ENCODE results near the gene CACNA2D3. TPM values are rescaled to one million over a fixed set of nuclear protein-coding genes. Genes with fewer than 3 reads are reported as not detected.
A peak's percentile ranks its signal among the peaks of the same experiment; 100 is the strongest.
"Not testable (repeated sequence)": the region's sequence is repeated elsewhere in the genome, so short reads cannot be mapped to it uniquely, and the experiment has no call there.

Gene CACNA2D3
- total and polyA plus RNA-seq, 4 donors, result 14.1 to 34.5 (median 33.4) TPM

- Histone ChIP-seq H3K27me3 (ENCODE audit: control insufficient read depth, insufficient read depth, low read length) (no peaks in the 10 kb centered on the region), H3K4me3 (ENCODE audit: low read depth, low read length) (no peak overlapping the region), H3K9me3 (ENCODE audit: control insufficient read depth, insufficient read depth, low read length) (no peaks in the 10 kb centered on the region), H3K27ac (ENCODE audit: low read depth, low read length) (no peak overlapping the region), H3K4me1 (ENCODE audit: control insufficient read depth, insufficient read depth, low read length) (peaks cover 3% of the 10 kb centered on the region), H3K36me3 (ENCODE audit: control insufficient read depth, insufficient read depth, low read length) (no peaks in the 10 kb centered on the region)
- 89% methylated on average over 3 of the region's 6 CpGs for WGBS (ENCODE audit: insufficient coverage)
- no peak for DNase-seq (ENCODE audit: low read depth in 4 of 6, low spot score in 6 of 6)
Observed at GRCh38 chr3:54966979-54967378, 844.6 kb downstream of the CACNA2D3 start.

GRCh38 chr3:54967731-54968161, 845.4 kb downstream of the CACNA2D3 start:
- WGBS (ENCODE audit: insufficient coverage), result no CpG with 5 or more reads among the region's 1 CpG
- H3K36me3 ChIP-seq (ENCODE audit: control insufficient read depth, insufficient read depth, low read length), result no peaks in the 10 kb centered on the region
- no peaks in the 10 kb centered on the region for H3K27me3 ChIP-seq (ENCODE audit: control insufficient read depth, insufficient read depth, low read length)
- H3K27ac ChIP-seq (ENCODE audit: low read depth, low read length), result no peak overlapping the region
- H3K4me3 ChIP-seq (ENCODE audit: low read depth, low read length), result no peak overlapping the region
- no peaks in the 10 kb centered on the region for H3K9me3 ChIP-seq (ENCODE audit: control insufficient read depth, insufficient read depth, low read length)
- H3K4me1 ChIP-seq (ENCODE audit: control insufficient read depth, insufficient read depth, low read length), result peaks cover 3% of the 10 kb centered on the region
- DNase-seq (ENCODE audit: low read depth in 4 of 6, low spot score in 6 of 6), result no peak

GRCh38 chr3:54968546-54969172, 846.3 kb downstream of the CACNA2D3 start:
- WGBS (ENCODE audit: insufficient coverage), result no CpG with 5 or more reads among the region's 5 CpGs
- Histone ChIP-seq H3K27ac (ENCODE audit: low read depth, low read length) (no peak overlapping the region), H3K27me3 (ENCODE audit: control insufficient read depth, insufficient read depth, low read length) (no peaks in the 10 kb centered on the region), H3K4me3 (ENCODE audit: low read depth, low read length) (no peak overlapping the region), H3K9me3 (ENCODE audit: control insufficient read depth, insufficient read depth, low read length) (no peaks in the 10 kb centered on the region), H3K36me3 (ENCODE audit: control insufficient read depth, insufficient read depth, low read length) (no peaks in the 10 kb centered on the region), H3K4me1 (ENCODE audit: control insufficient read depth, insufficient read depth, low read length) (peaks cover 3% of the 10 kb centered on the region)
- DNase-seq (ENCODE audit: low read depth in 4 of 6, low spot score in 6 of 6), result no peak

- H3K4me3 ChIP-seq (ENCODE audit: low read depth, low read length), result no peak overlapping the region
- H3K27me3 ChIP-seq (ENCODE audit: control insufficient read depth, insufficient read depth, low read length), result no peaks in the 10 kb centered on the region
- no peaks in the 10 kb centered on the region for H3K36me3 ChIP-seq (ENCODE audit: control insufficient read depth, insufficient read depth, low read length)
- DNase-seq (ENCODE audit: low read depth in 4 of 6, low spot score in 6 of 6), result no peak
- no peaks in the 10 kb centered on the region for H3K9me3 ChIP-seq (ENCODE audit: control insufficient read depth, insufficient read depth, low read length)
- H3K27ac ChIP-seq (ENCODE audit: low read depth, low read length), result no peak overlapping the region
- peaks cover 3% of the 10 kb centered on the region for H3K4me1 ChIP-seq (ENCODE audit: control insufficient read depth, insufficient read depth, low read length)
- WGBS (ENCODE audit: insufficient coverage), result no CpG with 5 or more reads among the region's 3 CpGs
Observed at GRCh38 chr3:54969652-54970051, 847.3 kb downstream of the CACNA2D3 start.

GRCh38 chr3:54970895-54971294, 848.5 kb downstream of the CACNA2D3 start:
- no CpG with 5 or more reads among the region's 1 CpG for WGBS (ENCODE audit: insufficient coverage)

GRCh38 chr3:54977439-54977838, 855.1 kb downstream of the CACNA2D3 start:
- H3K27ac ChIP-seq (ENCODE audit: low read depth, low read length), result no peak overlapping the region
- WGBS (ENCODE audit: insufficient coverage), result 100% methylated on average over 1 of the region's 1 CpG
- DNase-seq (ENCODE audit: low read depth in 4 of 6, low spot score in 6 of 6), result no peak

More at GRCh38 chr3:54970895-54971294, 848.5 kb downstream of the CACNA2D3 start:
- H3K27me3 ChIP-seq (ENCODE audit: control insufficient read depth, insufficient read depth, low read length), result no peaks in the 10 kb centered on the region
- H3K9me3 ChIP-seq (ENCODE audit: control insufficient read depth, insufficient read depth, low read length), result no peaks in the 10 kb centered on the region
- H3K27ac ChIP-seq (ENCODE audit: low read depth, low read length), result no peak overlapping the region
- H3K4me1 ChIP-seq (ENCODE audit: control insufficient read depth, insufficient read depth, low read length), result peaks cover 3% of the 10 kb centered on the region
- H3K36me3 ChIP-seq (ENCODE audit: control insufficient read depth, insufficient read depth, low read length), result no peaks in the 10 kb centered on the region
- no peak for DNase-seq (ENCODE audit: low read depth in 4 of 6, low spot score in 6 of 6)
- H3K4me3 ChIP-seq (ENCODE audit: low read depth, low read length), result no peak overlapping the region

GRCh38 chr3:54977946-54978345, 855.6 kb downstream of the CACNA2D3 start:
- H3K27ac ChIP-seq (ENCODE audit: low read depth, low read length); DNase-seq (ENCODE audit: low read depth in 4 of 6, low spot score in 6 of 6); H3K9me3 ChIP-seq (ENCODE audit: control insufficient read depth, insufficient read depth, low read length); H3K4me3 ChIP-seq (ENCODE audit: low read depth, low read length); H3K4me1 ChIP-seq (ENCODE audit: control insufficient read depth, insufficient read depth, low read length); H3K36me3 ChIP-seq (ENCODE audit: control insufficient read depth, insufficient read depth, low read length); H3K27me3 ChIP-seq (ENCODE audit: control insufficient read depth, insufficient read depth, low read length): not testable (repeated sequence)
- whole genome bisulfite sequencing (ENCODE audit: insufficient coverage), result 76% methylated on average over 2 of the region's 4 CpGs

More at GRCh38 chr3:54977439-54977838, 855.1 kb downstream of the CACNA2D3 start:
- Histone ChIP-seq H3K27me3 (ENCODE audit: control insufficient read depth, insufficient read depth, low read length) (no peaks in the 10 kb centered on the region), H3K36me3 (ENCODE audit: control insufficient read depth, insufficient read depth, low read length) (no peaks in the 10 kb centered on the region), H3K9me3 (ENCODE audit: control insufficient read depth, insufficient read depth, low read length) (no peaks in the 10 kb centered on the region), H3K4me1 (ENCODE audit: control insufficient read depth, insufficient read depth, low read length) (no peaks in the 10 kb centered on the region), H3K4me3 (ENCODE audit: low read depth, low read length) (no peak overlapping the region)

GRCh38 chr3:54982807-54983206, 860.5 kb downstream of the CACNA2D3 start:
- no peaks in the 10 kb centered on the region for H3K4me1 ChIP-seq (ENCODE audit: control insufficient read depth, insufficient read depth, low read length)
- WGBS (ENCODE audit: insufficient coverage), result 100% methylated on average over 4 of the region's 4 CpGs

GRCh38 chr3:54983266-54984099, 861.1 kb downstream of the CACNA2D3 start:
- H3K36me3 ChIP-seq (ENCODE audit: control insufficient read depth, insufficient read depth, low read length), result no peaks in the 10 kb centered on the region
- WGBS (ENCODE audit: insufficient coverage), result no CpG with 5 or more reads among the region's 5 CpGs
- no peak overlapping the region for H3K4me3 ChIP-seq (ENCODE audit: low read depth, low read length)
- H3K4me1 ChIP-seq (ENCODE audit: control insufficient read depth, insufficient read depth, low read length), result no peaks in the 10 kb centered on the region
- H3K9me3 ChIP-seq (ENCODE audit: control insufficient read depth, insufficient read depth, low read length), result no peaks in the 10 kb centered on the region
- no peak overlapping the region for H3K27ac ChIP-seq (ENCODE audit: low read depth, low read length)
- peak in 1 of 6 donors; percentile 82 for DNase-seq (ENCODE audit: low read depth in 4 of 6, low spot score in 6 of 6)
- H3K27me3 ChIP-seq (ENCODE audit: control insufficient read depth, insufficient read depth, low read length), result no peaks in the 10 kb centered on the region

More at GRCh38 chr3:54982807-54983206, 860.5 kb downstream of the CACNA2D3 start:
- H3K27me3 ChIP-seq (ENCODE audit: control insufficient read depth, insufficient read depth, low read length), result no peaks in the 10 kb centered on the region
- H3K27ac ChIP-seq (ENCODE audit: low read depth, low read length), result no peak overlapping the region
- H3K4me3 ChIP-seq (ENCODE audit: low read depth, low read length), result no peak overlapping the region
- no peaks in the 10 kb centered on the region for H3K36me3 ChIP-seq (ENCODE audit: control insufficient read depth, insufficient read depth, low read length)
- no peak for DNase-seq (ENCODE audit: low read depth in 4 of 6, low spot score in 6 of 6)
- no peaks in the 10 kb centered on the region for H3K9me3 ChIP-seq (ENCODE audit: control insufficient read depth, insufficient read depth, low read length)
